Measurements from ENCODE around the gene TCFL5. TPM values are rescaled to one million over a fixed set of nuclear protein-coding genes. Genes with fewer than 3 reads are reported as not detected.

TCFL5 gene
- total RNA-seq, 1 experiment from 2014 or later, result 29.3 TPM

DNA sequence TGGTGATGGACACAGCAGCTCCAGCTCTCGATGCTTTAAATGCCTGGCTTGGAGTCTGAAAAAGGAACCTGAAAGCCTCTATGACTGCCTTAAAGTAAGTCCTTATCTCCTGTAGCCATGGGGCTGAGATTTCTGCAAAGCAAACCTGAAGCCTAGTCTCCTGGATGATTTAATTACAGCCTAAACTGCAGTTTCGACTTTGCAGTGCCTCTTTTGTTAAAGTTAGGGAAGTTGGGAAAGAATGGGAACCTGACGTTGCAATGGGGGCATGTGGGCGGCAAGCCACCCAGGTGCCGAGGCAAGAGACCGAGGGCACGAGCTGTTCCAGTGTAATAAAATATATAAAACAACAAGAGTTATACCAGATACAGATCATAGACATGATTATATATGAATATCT is 11.7 kb upstream of the TCFL5 start:
- no peaks in the 10 kb centered on the region for H3K9me3 ChIP-seq (ENCODE audit: insufficient read depth, low read depth)
- H3K4me3 ChIP-seq, result no peak overlapping the region
- H3K9me2 ChIP-seq (ENCODE audit: insufficient read depth), result no peaks in the 10 kb centered on the region
- no peak overlapping the region for H2AFZ ChIP-seq
- H3F3A ChIP-seq (ENCODE audit: insufficient read depth, low read depth), result peaks cover 38% of the 10 kb centered on the region
- TF ChIP-seq, protein P1, sequence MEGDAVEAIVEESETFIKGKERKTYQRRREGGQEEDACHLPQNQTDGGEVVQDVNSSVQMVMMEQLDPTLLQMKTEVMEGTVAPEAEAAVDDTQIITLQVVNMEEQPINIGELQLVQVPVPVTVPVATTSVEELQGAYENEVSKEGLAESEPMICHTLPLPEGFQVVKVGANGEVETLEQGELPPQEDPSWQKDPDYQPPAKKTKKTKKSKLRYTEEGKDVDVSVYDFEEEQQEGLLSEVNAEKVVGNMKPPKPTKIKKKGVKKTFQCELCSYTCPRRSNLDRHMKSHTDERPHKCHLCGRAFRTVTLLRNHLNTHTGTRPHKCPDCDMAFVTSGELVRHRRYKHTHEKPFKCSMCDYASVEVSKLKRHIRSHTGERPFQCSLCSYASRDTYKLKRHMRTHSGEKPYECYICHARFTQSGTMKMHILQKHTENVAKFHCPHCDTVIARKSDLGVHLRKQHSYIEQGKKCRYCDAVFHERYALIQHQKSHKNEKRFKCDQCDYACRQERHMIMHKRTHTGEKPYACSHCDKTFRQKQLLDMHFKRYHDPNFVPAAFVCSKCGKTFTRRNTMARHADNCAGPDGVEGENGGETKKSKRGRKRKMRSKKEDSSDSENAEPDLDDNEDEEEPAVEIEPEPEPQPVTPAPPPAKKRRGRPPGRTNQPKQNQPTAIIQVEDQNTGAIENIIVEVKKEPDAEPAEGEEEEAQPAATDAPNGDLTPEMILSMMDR (conservative IDR thresholded peaks at IDR 0.05), result no peak
- TF ChIP-seq EZH2 (IDR thresholded peaks at IDR 0.05; ENCODE audit: low read depth), result no peak
- H3K27me3 ChIP-seq (ENCODE audit: insufficient read depth, low read depth), result no peaks in the 10 kb centered on the region
- peak overlapping the region; percentile 62 for H3K4me2 ChIP-seq
- H3K79me2 ChIP-seq (ENCODE audit: low read depth), result no peaks in the 10 kb centered on the region
- DNase-seq, result no peak
- no peaks in the 10 kb centered on the region; the same call in none of the 2 replicates for H4K20me1 ChIP-seq (ENCODE audit: insufficient read depth)
- ChIA-PET CTCF (interaction anchor here (0.6 to 1.9 kb wide), 3 partner anchors 12 to 751 kb away, joined by 4 to 10 read pairs (median 6); partner anchors contain the start of genes LSM14B and TCFL5), POLR2A (ENCODE audit: unreplicated experiment) (no interaction called here)
- H3K4me1 ChIP-seq (replicated peaks; ENCODE audit: insufficient read depth), result peaks cover 9% of the 10 kb centered on the region
- intact Hi-C loops (cut with micrococcal nuclease; ENCODE audit: unreplicated experiment), result loop anchor here (2.0 kb wide), 2 partner anchors 50 to 136 kb away; no protein-coding TSS in a partner anchor
- no TSS peak for BruUV-seq (replicated peaks)
- no peak overlapping the region for H3K27ac ChIP-seq
- H3K36me3 ChIP-seq (ENCODE audit: low read depth), result no peaks in the 10 kb centered on the region

DNA sequence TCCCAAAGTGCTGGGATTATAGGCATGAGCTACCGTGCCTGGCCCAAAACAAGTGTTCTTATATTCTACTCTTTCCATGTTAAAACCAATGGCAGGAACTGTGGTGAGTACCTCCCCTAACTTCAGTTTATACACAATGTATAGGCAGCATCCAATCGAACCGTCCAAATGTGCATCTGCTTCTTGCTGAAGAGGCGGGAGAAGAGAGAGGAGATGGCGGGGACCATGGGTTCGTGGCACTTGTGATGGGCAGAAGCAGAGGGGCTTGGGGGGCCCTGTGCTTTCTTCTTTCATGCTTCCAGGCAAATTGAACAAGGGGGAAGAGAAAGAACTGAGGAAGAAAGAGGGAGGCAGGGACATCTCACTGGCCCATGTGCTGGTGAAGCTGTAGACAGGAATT is 11.2 kb upstream of the TCFL5 start:
- DNase-seq, result peak in 1 of 2 experiments; percentile 10
- H2AFZ ChIP-seq, result no peak overlapping the region
- no peaks in the 10 kb centered on the region for H3K36me3 ChIP-seq (ENCODE audit: low read depth)
- H3K27me3 ChIP-seq (ENCODE audit: insufficient read depth, low read depth), result no peaks in the 10 kb centered on the region
- no peak overlapping the region for H3K4me2 ChIP-seq
- no peak overlapping the region for H3K4me3 ChIP-seq
- ChIA-PET CTCF (interaction anchor here (0.6 to 1.9 kb wide), 3 partner anchors 11 to 751 kb away, joined by 4 to 10 read pairs (median 6); partner anchors contain the start of genes LSM14B and TCFL5), POLR2A (ENCODE audit: unreplicated experiment) (no interaction called here)
- H3K27ac ChIP-seq, result no peak overlapping the region
- intact Hi-C loops (cut with micrococcal nuclease; ENCODE audit: unreplicated experiment), result loop anchor here (2.0 kb wide), 2 partner anchors 50 to 136 kb away; no protein-coding TSS in a partner anchor
- H3K9me2 ChIP-seq (ENCODE audit: insufficient read depth), result no peaks in the 10 kb centered on the region
- no peaks in the 10 kb centered on the region for H3K79me2 ChIP-seq (ENCODE audit: low read depth)
- peaks cover 33% of the 10 kb centered on the region for H3F3A ChIP-seq (ENCODE audit: insufficient read depth, low read depth)
- H3K9me3 ChIP-seq (ENCODE audit: insufficient read depth, low read depth), result no peaks in the 10 kb centered on the region
- BruUV-seq (replicated peaks), result no TSS peak
- H4K20me1 ChIP-seq (ENCODE audit: insufficient read depth), result no peaks in the 10 kb centered on the region; the same call in 1 of the 2 replicates
- TF ChIP-seq, protein P1 (conservative IDR thresholded peaks at IDR 0.05), result no peak
- TF ChIP-seq EZH2 (IDR thresholded peaks at IDR 0.05; ENCODE audit: low read depth), result no peak
- H3K4me1 ChIP-seq (replicated peaks; ENCODE audit: insufficient read depth), result peaks cover 9% of the 10 kb centered on the region

DNA sequence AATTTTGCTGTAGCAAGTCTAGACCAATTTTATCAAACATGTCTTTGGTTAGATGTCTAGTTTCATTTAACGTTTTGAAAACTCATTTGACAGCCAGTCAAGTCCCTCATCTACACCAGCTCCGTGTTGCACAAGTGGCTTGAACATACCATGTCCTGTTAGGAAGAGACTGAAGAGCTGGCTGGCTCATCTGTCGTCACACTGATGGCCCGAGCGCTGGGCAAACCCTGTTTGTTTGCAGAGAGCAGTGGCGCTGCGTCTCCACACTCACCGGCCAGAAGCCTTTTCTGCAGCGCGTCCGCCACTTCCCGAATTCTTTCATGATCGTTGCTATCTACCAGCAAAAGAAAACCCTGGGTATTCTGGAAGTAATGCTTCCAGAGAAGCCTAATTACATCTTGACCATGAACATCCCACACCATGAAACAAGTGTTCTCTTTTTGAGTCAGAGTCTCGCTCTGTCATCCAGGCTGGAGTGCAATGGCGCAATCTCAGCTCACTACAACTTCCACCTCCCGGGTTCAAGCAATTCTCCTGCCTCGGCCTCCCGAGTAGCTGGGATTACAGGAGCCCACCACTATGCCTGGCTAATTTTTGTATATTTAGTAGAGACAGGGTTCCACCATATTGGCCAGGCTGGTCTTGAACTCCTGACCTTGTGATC is 10.7 kb upstream of the TCFL5 start:
- ChIA-PET POLR2A (ENCODE audit: unreplicated experiment) (no interaction called here), CTCF (interaction anchor here (0.6 to 1.9 kb wide), 2 partner anchors 49 to 750 kb away, joined by 6 to 10 read pairs; partner anchors contain the start of gene LSM14B)
- H3K79me2 ChIP-seq (ENCODE audit: low read depth), result no peaks in the 10 kb centered on the region
- no peak for TF ChIP-seq EZH2 (IDR thresholded peaks at IDR 0.05; ENCODE audit: low read depth)
- TF ChIP-seq, protein P1 (conservative IDR thresholded peaks at IDR 0.05), result no peak
- peaks cover 28% of the 10 kb centered on the region for H3F3A ChIP-seq (ENCODE audit: insufficient read depth, low read depth)
- peak in 1 of 2 experiments; percentile 9 for DNase-seq
- H3K27me3 ChIP-seq (ENCODE audit: insufficient read depth, low read depth), result no peaks in the 10 kb centered on the region
- no peak overlapping the region for H3K4me3 ChIP-seq
- H3K9me3 ChIP-seq (ENCODE audit: insufficient read depth, low read depth), result no peaks in the 10 kb centered on the region
- H3K27ac ChIP-seq, result no peak overlapping the region
- intact Hi-C loops (cut with micrococcal nuclease; ENCODE audit: unreplicated experiment), result loop anchor here (2.0 kb wide), 2 partner anchors 50 to 136 kb away; no protein-coding TSS in a partner anchor
- BruUV-seq (replicated peaks), result no TSS peak
- H3K4me1 ChIP-seq (replicated peaks; ENCODE audit: insufficient read depth), result peaks cover 9% of the 10 kb centered on the region
- no peaks in the 10 kb centered on the region for H3K36me3 ChIP-seq (ENCODE audit: low read depth)
- no peaks in the 10 kb centered on the region for H3K9me2 ChIP-seq (ENCODE audit: insufficient read depth)
- no peak overlapping the region for H3K4me2 ChIP-seq
- H4K20me1 ChIP-seq (ENCODE audit: insufficient read depth), result no peaks in the 10 kb centered on the region; the same call in 1 of the 2 replicates
- no peak overlapping the region for H2AFZ ChIP-seq
